Tibial nerve (tissue), 3 donors: ENCODE results near the gene FMNL2.

ENCODE experiments used
- CTCF ChIP-seq, 5 experiments: fragments of 200-600 bp in 3 of 5; fragments of 450-650 bp in 2 of 5; sonication (generic) in 3 of 5; IDR thresholded peaks; one replicate each; pipeline ENCODE4 v1.5.1; 2016 to 2019; ENCODE audit warnings: antibody characterized with exemption in 5 of 5, mild to moderate bottlenecking in 3 of 5, moderate library complexity in 2 of 5
- POLR2A ChIP-seq, 2 donors: fragments of 450-650 bp; IDR thresholded peaks; one replicate each; pipeline ENCODE4 v1.6.1; 2017; ENCODE audit warnings: antibody characterized with exemption in 2 of 2, mild to moderate bottlenecking in 2 of 2, moderate library complexity in 2 of 2

- TF ChIP-seq POLR2A (IDR thresholded peaks at IDR 0.05) (no peak), CTCF (IDR thresholded peaks at IDR 0.05) (no peak)
Measured at GRCh38 chr2:152606941-152607340, 272.0 kb downstream of the FMNL2 start.
